ES-I3 (cell line): Measurements from ENCODE around the gene RNF20.
"Not testable (repeated sequence)": the region's sequence is repeated elsewhere in the genome, so short reads cannot be mapped to it uniquely, and the experiment has no call there.

Experiments used
- H3K36me3 ChIP-seq: 2 replicates; pipeline ENCODE4 v1.6.1; 2013; ENCODE audit warnings: mild to moderate bottlenecking, low read length, control low read depth, moderate library complexity; ENCODE audit not compliant: insufficient read depth
- H3K4me1 ChIP-seq: 2 replicates; pipeline ENCODE4 v1.6.1; 2013; ENCODE audit warnings: mild to moderate bottlenecking, control low read depth, low read length; ENCODE audit not compliant: insufficient read depth
- H3K9ac ChIP-seq: 2 replicates; pipeline ENCODE4 v1.6.1; 2013; ENCODE audit warnings: low read depth, mild to moderate bottlenecking, low read length, moderate library complexity
- H3K9me3 ChIP-seq: 2 replicates; pipeline ENCODE4 v1.6.1; 2013; ENCODE audit warnings: mild to moderate bottlenecking, low read length, moderate library complexity; ENCODE audit not compliant: control insufficient read depth, insufficient read depth

RNF20 gene

GRCh38 chr9:101514071-101514470 is 19.6 kb upstream of the RNF20 start:
- no peak overlapping the region for H3K9ac ChIP-seq
- H3K9me3 ChIP-seq = no peaks in the 10 kb centered on the region
- peaks cover 33% of the 10 kb centered on the region for H3K4me1 ChIP-seq
- no peaks in the 10 kb centered on the region for H3K36me3 ChIP-seq

GRCh38 chr9:101516655-101517054 is 17.0 kb upstream of the RNF20 start:
- Histone ChIP-seq H3K36me3 (no peaks in the 10 kb centered on the region), H3K9ac (no peak overlapping the region), H3K4me1 (peaks cover 31% of the 10 kb centered on the region), H3K9me3 (no peaks in the 10 kb centered on the region)

- H3K36me3 ChIP-seq, H3K9me3 ChIP-seq, H3K9ac ChIP-seq: not testable (repeated sequence)
- H3K4me1 ChIP-seq = peaks cover 13% of the 10 kb centered on the region
These were observed 15.2 kb upstream of the RNF20 start for GRCh38 chr9:101518489-101518888.

GRCh38 chr9:101524371-101524770 is 9.3 kb upstream of the RNF20 start:
- no peaks in the 10 kb centered on the region for H3K36me3 ChIP-seq
- no peak overlapping the region for H3K9ac ChIP-seq
- no peaks in the 10 kb centered on the region; the same call in 1 of the 2 replicates for H3K4me1 ChIP-seq
- no peaks in the 10 kb centered on the region for H3K9me3 ChIP-seq

- H3K36me3 ChIP-seq = no peaks in the 10 kb centered on the region
- no peak overlapping the region for H3K9ac ChIP-seq
- H3K9me3 ChIP-seq = no peaks in the 10 kb centered on the region
- H3K4me1 ChIP-seq = no peaks in the 10 kb centered on the region; the same call in none of the 2 replicates
These were observed 6.6 kb upstream of the RNF20 start for GRCh38 chr9:101527066-101527465.

GRCh38 chr9:101528015-101528414 is 5.6 kb upstream of the RNF20 start:
- no peaks in the 10 kb centered on the region for H3K9me3 ChIP-seq
- no peaks in the 10 kb centered on the region for H3K36me3 ChIP-seq
- no peaks in the 10 kb centered on the region; the same call in none of the 2 replicates for H3K4me1 ChIP-seq
- H3K9ac ChIP-seq = no peak overlapping the region

- no peaks in the 10 kb centered on the region for H3K9me3 ChIP-seq
- H3K9ac ChIP-seq = no peak overlapping the region
- no peaks in the 10 kb centered on the region; the same call in none of the 2 replicates for H3K4me1 ChIP-seq
- H3K36me3 ChIP-seq = no peaks in the 10 kb centered on the region
These were observed 3.5 kb upstream of the RNF20 start for GRCh38 chr9:101530076-101530711.

GRCh38 chr9:101536351-101536750 is 2.7 kb downstream of the RNF20 start:
- Histone ChIP-seq H3K4me1 (no peaks in the 10 kb centered on the region), H3K9me3 (no peaks in the 10 kb centered on the region), H3K36me3 (no peaks in the 10 kb centered on the region; the same call in 1 of the 2 replicates), H3K9ac (no peak overlapping the region)

- no peaks in the 10 kb centered on the region for H3K4me1 ChIP-seq
- H3K9ac ChIP-seq = no peak overlapping the region
- no peaks in the 10 kb centered on the region for H3K9me3 ChIP-seq
- no peaks in the 10 kb centered on the region; the same call in 1 of the 2 replicates for H3K36me3 ChIP-seq
These were observed 3.3 kb downstream of the RNF20 start for GRCh38 chr9:101536938-101537337.

GRCh38 chr9:101540069-101540468 is 6.4 kb downstream of the RNF20 start:
- Histone ChIP-seq H3K4me1 (no peaks in the 10 kb centered on the region), H3K9ac (no peak overlapping the region), H3K9me3 (no peaks in the 10 kb centered on the region), H3K36me3 (no peaks in the 10 kb centered on the region; the same call in 1 of the 2 replicates)

GRCh38 chr9:101543098-101543735 is 9.6 kb downstream of the RNF20 start:
- no peak overlapping the region for H3K9ac ChIP-seq
- peaks cover 5% of the 10 kb centered on the region; the same call in 1 of the 2 replicates for H3K36me3 ChIP-seq
- H3K4me1 ChIP-seq = no peaks in the 10 kb centered on the region
- no peaks in the 10 kb centered on the region for H3K9me3 ChIP-seq

GRCh38 chr9:101549472-101550098 is 15.9 kb downstream of the RNF20 start:
- peaks cover 25% of the 10 kb centered on the region for H3K36me3 ChIP-seq

GRCh38 chr9:101561740-101562139 is 28.1 kb downstream of the RNF20 start:
- peaks cover 19% of the 10 kb centered on the region for H3K36me3 ChIP-seq
- no peak overlapping the region for H3K9ac ChIP-seq
- no peaks in the 10 kb centered on the region for H3K4me1 ChIP-seq
- H3K9me3 ChIP-seq = no peaks in the 10 kb centered on the region

More at GRCh38 chr9:101549472-101550098, 15.9 kb downstream of the RNF20 start:
- not testable (repeated sequence) for H3K9ac ChIP-seq, H3K9me3 ChIP-seq, H3K4me1 ChIP-seq

GRCh38 chr9:101562966-101563365 is 29.3 kb downstream of the RNF20 start:
- H3K36me3 ChIP-seq = peaks cover 18% of the 10 kb centered on the region
- no peak overlapping the region for H3K9ac ChIP-seq
- H3K4me1 ChIP-seq = no peaks in the 10 kb centered on the region
- H3K9me3 ChIP-seq = no peaks in the 10 kb centered on the region

- H3K36me3 ChIP-seq = peaks cover 14% of the 10 kb centered on the region
- no peak overlapping the region for H3K9ac ChIP-seq
- no peaks in the 10 kb centered on the region for H3K4me1 ChIP-seq
- H3K9me3 ChIP-seq = no peaks in the 10 kb centered on the region
These were observed 30.6 kb downstream of the RNF20 start for GRCh38 chr9:101564252-101564651.
